ENCODE data around the gene CACUL1.
A peak's percentile ranks its signal among the peaks of the same experiment; 100 is the strongest.
"Not testable (repeated sequence)": the region's sequence is repeated elsewhere in the genome, so short reads cannot be mapped to it uniquely, and the experiment has no call there.

CACUL1 gene

GRCh38 chr10:118768041-118768919, 13.5 kb upstream of the CACUL1 start:
- no peak for DNase-seq

- no peak for DNase-seq
Measured at GRCh38 chr10:118767297-118768040, 12.7 kb upstream of the CACUL1 start.

- no peak for DNase-seq
Measured at GRCh38 chr10:118764195-118764594, 9.4 kb upstream of the CACUL1 start.

- no peak for DNase-seq
Measured at GRCh38 chr10:118763202-118763988, 8.6 kb upstream of the CACUL1 start.

- DNase-seq, result no peak
Measured at GRCh38 chr10:118760265-118760664, 5.5 kb upstream of the CACUL1 start.

GRCh38 chr10:118758449-118758848, 3.7 kb upstream of the CACUL1 start:
- no peak for DNase-seq

- peak in 1 of 2 donors; percentile 23 for DNase-seq
Measured at GRCh38 chr10:118754229-118754555, 578 bp downstream of the CACUL1 start.

- peak in 1 of 2 donors; percentile 21 for DNase-seq
Measured at GRCh38 chr10:118753331-118754228, 1.2 kb downstream of the CACUL1 start.

GRCh38 chr10:118752409-118752808, 2.4 kb downstream of the CACUL1 start:
- no peak for DNase-seq

GRCh38 chr10:118751265-118751664, 3.5 kb downstream of the CACUL1 start:
- no peak for DNase-seq

- DNase-seq, result no peak
Measured at GRCh38 chr10:118748041-118748440, 6.7 kb downstream of the CACUL1 start.

GRCh38 chr10:118746246-118746645, 8.5 kb downstream of the CACUL1 start:
- DNase-seq, result no peak

- no peak for DNase-seq
Measured at GRCh38 chr10:118745056-118745455, 9.7 kb downstream of the CACUL1 start.

GRCh38 chr10:118744346-118744918, 10.3 kb downstream of the CACUL1 start:
- DNase-seq, result not testable (repeated sequence)

- no peak for DNase-seq
Measured at GRCh38 chr10:118742782-118743181, 12.0 kb downstream of the CACUL1 start.

- no peak for DNase-seq
Measured at GRCh38 chr10:118742032-118742431, 12.7 kb downstream of the CACUL1 start.

- no peak for DNase-seq
Measured at GRCh38 chr10:118738406-118738805, 16.4 kb downstream of the CACUL1 start.

- no peak for DNase-seq
Measured at GRCh38 chr10:118737603-118738302, 17.0 kb downstream of the CACUL1 start.

GRCh38 chr10:118735294-118735693, 19.5 kb downstream of the CACUL1 start:
- no peak for DNase-seq

- no peak for DNase-seq
Measured at GRCh38 chr10:118734475-118734874, 20.3 kb downstream of the CACUL1 start.

Data from stimulated activated CD4-positive, alpha-beta T cell treated with anti-CD3 and anti-CD28 coated beads, Interleukin-2, amount 100 ng/mL, for 48 hours (primary cell).